ENCODE data around the gene GLP1R.

- TF ChIP-seq ZNF281 (CRISPR knock-in tag; IDR thresholded peaks at IDR 0.05) = no peak
- TF ChIP-seq ZNF121 (CRISPR knock-in tag; IDR thresholded peaks at IDR 0.05) = no peak
- TF ChIP-seq, protein P1, sequence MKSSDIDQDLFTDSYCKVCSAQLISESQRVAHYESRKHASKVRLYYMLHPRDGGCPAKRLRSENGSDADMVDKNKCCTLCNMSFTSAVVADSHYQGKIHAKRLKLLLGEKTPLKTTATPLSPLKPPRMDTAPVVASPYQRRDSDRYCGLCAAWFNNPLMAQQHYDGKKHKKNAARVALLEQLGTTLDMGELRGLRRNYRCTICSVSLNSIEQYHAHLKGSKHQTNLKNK (CRISPR knock-in tag; IDR thresholded peaks at IDR 0.05) = no peak
- TF ChIP-seq, protein P2, sequence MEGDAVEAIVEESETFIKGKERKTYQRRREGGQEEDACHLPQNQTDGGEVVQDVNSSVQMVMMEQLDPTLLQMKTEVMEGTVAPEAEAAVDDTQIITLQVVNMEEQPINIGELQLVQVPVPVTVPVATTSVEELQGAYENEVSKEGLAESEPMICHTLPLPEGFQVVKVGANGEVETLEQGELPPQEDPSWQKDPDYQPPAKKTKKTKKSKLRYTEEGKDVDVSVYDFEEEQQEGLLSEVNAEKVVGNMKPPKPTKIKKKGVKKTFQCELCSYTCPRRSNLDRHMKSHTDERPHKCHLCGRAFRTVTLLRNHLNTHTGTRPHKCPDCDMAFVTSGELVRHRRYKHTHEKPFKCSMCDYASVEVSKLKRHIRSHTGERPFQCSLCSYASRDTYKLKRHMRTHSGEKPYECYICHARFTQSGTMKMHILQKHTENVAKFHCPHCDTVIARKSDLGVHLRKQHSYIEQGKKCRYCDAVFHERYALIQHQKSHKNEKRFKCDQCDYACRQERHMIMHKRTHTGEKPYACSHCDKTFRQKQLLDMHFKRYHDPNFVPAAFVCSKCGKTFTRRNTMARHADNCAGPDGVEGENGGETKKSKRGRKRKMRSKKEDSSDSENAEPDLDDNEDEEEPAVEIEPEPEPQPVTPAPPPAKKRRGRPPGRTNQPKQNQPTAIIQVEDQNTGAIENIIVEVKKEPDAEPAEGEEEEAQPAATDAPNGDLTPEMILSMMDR (IDR thresholded peaks at IDR 0.05) = no peak
- no peak for TF ChIP-seq ESRRA (CRISPR knock-in tag; IDR thresholded peaks at IDR 0.05; ENCODE audit: borderline replicate concordance)
- TF ChIP-seq ATF3 (CRISPR knock-in tag; conservative IDR thresholded peaks at IDR 0.05) = no peak
- no peak for TF ChIP-seq GRHL2 (CRISPR knock-in tag; IDR thresholded peaks at IDR 0.05; ENCODE audit: insufficient replicate concordance, severe bottlenecking)
- no peak for TF ChIP-seq ATF2 (CRISPR knock-in tag; IDR thresholded peaks at IDR 0.05; ENCODE audit: borderline replicate concordance, low read depth)
Observed at GRCh38 chr6:39107034-39107433, 58.5 kb downstream of the GLP1R start.

All from WTC11 (cell line).